ENCODE measurements around the gene RFX1.

RFX1 gene

GRCh38 chr19:14006085-14006765, at the start of gene RFX1:
Gene RFX1 (minus strand): TSS chr19:14006320. CDS start chr19:13993843, 12,477 bp downstream.
- peak; percentile 100 for DNase-seq (ENCODE audit: low spot score)
- H3K27ac ChIP-seq = peak within 1 kb of the TSS; percentile 100
- peak within 1 kb of the TSS; percentile 99 for H3K4me3 ChIP-seq
- TF ChIP-seq CTCF (IDR thresholded peaks at IDR 0.05) = no peak

- TF ChIP-seq CTCF (IDR thresholded peaks at IDR 0.05) = no peak
- DNase-seq (ENCODE audit: low spot score) = no peak
- Histone ChIP-seq H3K27ac (no peak overlapping the region), H3K4me3 (no peak overlapping the region)
These were observed 49.3 kb upstream of the RFX1 start for GRCh38 chr19:14055396-14055795.

GRCh38 chr19:14054721-14055120, 48.6 kb upstream of the RFX1 start:
- DNase-seq (ENCODE audit: low spot score) = no peak
- no peak for TF ChIP-seq CTCF (IDR thresholded peaks at IDR 0.05)
- H3K27ac ChIP-seq = no peak overlapping the region
- H3K4me3 ChIP-seq = no peak overlapping the region

- no peak for DNase-seq (ENCODE audit: low spot score)
- no peak for TF ChIP-seq CTCF (IDR thresholded peaks at IDR 0.05)
- Histone ChIP-seq H3K27ac (no peak overlapping the region), H3K4me3 (no peak overlapping the region)
These were observed 48.0 kb upstream of the RFX1 start for GRCh38 chr19:14054099-14054498.

GRCh38 chr19:14053500-14053899, 47.4 kb upstream of the RFX1 start:
- no peak overlapping the region for H3K27ac ChIP-seq
- TF ChIP-seq CTCF (IDR thresholded peaks at IDR 0.05) = no peak
- no peak overlapping the region for H3K4me3 ChIP-seq
- no peak for DNase-seq (ENCODE audit: low spot score)

- TF ChIP-seq CTCF (IDR thresholded peaks at IDR 0.05) = no peak
- Histone ChIP-seq H3K4me3 (no peak overlapping the region), H3K27ac (no peak overlapping the region)
- DNase-seq (ENCODE audit: low spot score) = no peak
These were observed 46.9 kb upstream of the RFX1 start for GRCh38 chr19:14053032-14053431.

GRCh38 chr19:14052470-14052869, 46.4 kb upstream of the RFX1 start:
- no peak for TF ChIP-seq CTCF (IDR thresholded peaks at IDR 0.05)
- no peak overlapping the region for H3K27ac ChIP-seq
- no peak for DNase-seq (ENCODE audit: low spot score)
- no peak overlapping the region for H3K4me3 ChIP-seq

Data from coronary artery (tissue), 2 donors.